HepG2 (cell line): ENCODE results near the gene QKI.

ENCODE experiments used
- DR1 ChIP-seq: sonication (generic); formaldehyde crosslinking; IDR thresholded peaks from 2 replicates; pipeline ENCODE4 v1.8.0; 2021; ENCODE audit warnings: mild to moderate bottlenecking, missing genetic modification reagents, inconsistent platforms
- EP300 ChIP-seq, 3 experiments: sonication (generic) in 1 of 3; formaldehyde crosslinking in 1 of 3; IDR thresholded peaks; 2 replicates each; pipeline versions ENCODE4 v1.5.1 to v1.6.1; 2011 to 2020; ENCODE audit warnings: low read depth in 2 of 3, low read length in 2 of 3, borderline replicate concordance in 1 of 3, improper control_type of control experiment in 1 of 3, mild to moderate bottlenecking in 1 of 3, missing genetic modification reagents in 1 of 3, moderate library complexity in 1 of 3
- FOSL1 ChIP-seq: sonication (generic); formaldehyde crosslinking; IDR thresholded peaks from 2 replicates; pipeline ENCODE4 v1.9.0; 2021; ENCODE audit warnings: missing genetic modification reagents, borderline replicate concordance
- GABPA ChIP-seq, 2 experiments: IDR thresholded peaks; 2 replicates each; pipeline ENCODE4 v1.6.1; 2011 to 2016; ENCODE audit warnings: low read depth in 2 of 2, low read length in 1 of 2, missing biosample characterization in 1 of 2, missing genetic modification characterization in 1 of 2
- JUNB ChIP-seq: sonication (generic); formaldehyde crosslinking; IDR thresholded peaks from 2 replicates; pipeline ENCODE4 v1.8.0; 2022; ENCODE audit warnings: missing genetic modification reagents, mild to moderate bottlenecking, borderline replicate concordance
- MAFK ChIP-seq, 2 experiments: IDR thresholded peaks in 1 of 2; conservative IDR thresholded peaks in 1 of 2; 2 replicates each; pipeline ENCODE4 v1.6.1; 2011; ENCODE audit warnings: improper control_type of control experiment in 2 of 2, low read length in 2 of 2
- TP53 ChIP-seq: sonication (generic); formaldehyde crosslinking; conservative IDR thresholded peaks from 2 replicates; pipeline ENCODE4 v1.4.0; 2020; ENCODE audit warnings: missing genetic modification reagents
- ZNF138 ChIP-seq: sonication (generic); formaldehyde crosslinking; IDR thresholded peaks from 2 replicates; pipeline ENCODE4 v1.5.0; 2020; ENCODE audit warnings: mild to moderate bottlenecking, low read depth, missing genetic modification reagents
- ZNF253 ChIP-seq: sonication (generic); formaldehyde crosslinking; IDR thresholded peaks from 2 replicates; pipeline ENCODE4 v1.8.0; 2022; ENCODE audit warnings: mild to moderate bottlenecking, missing genetic modification reagents, borderline replicate concordance

DNA sequence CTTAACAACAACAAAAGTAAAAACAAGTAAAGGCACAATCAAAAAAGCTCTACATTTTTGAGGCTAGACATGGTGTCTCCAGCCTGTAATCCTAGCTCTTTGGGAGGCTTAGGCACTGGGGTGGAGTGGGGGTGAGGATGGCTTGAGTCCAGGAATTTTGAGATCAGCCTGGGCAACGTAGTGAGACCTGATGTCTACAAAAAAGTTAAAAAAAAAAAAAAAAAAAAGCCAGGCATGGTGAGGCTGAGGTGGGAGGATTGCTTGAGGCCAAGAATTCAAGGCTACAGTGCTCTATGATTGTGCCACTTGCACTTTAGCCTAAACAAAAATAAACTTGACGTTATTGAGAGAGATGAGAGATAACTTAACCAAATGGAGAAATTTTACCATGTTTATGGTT lies 60.1 kb downstream of the QKI start:
- TF ChIP-seq ZNF253 (CRISPR knock-in tag) (no peak), EP300 (IDR thresholded peaks at IDR 0.05; ENCODE audit: low read depth in 2 of 2, low read length in 2 of 2) (no peak), EP300 (CRISPR knock-in tag; IDR thresholded peaks at IDR 0.05; ENCODE audit: borderline replicate concordance) (no peak), MAFK (conservative IDR thresholded peaks at IDR 0.05 in 1 of 2, IDR thresholded peaks at IDR 0.05 in 1 of 2; ENCODE audit: low read length in 2 of 2) (no peak), TP53 (CRISPR knock-in tag) (no peak), GABPA (IDR thresholded peaks at IDR 0.05; ENCODE audit: low read depth, low read length) (no peak), GABPA (CRISPR knock-in tag; IDR thresholded peaks at IDR 0.05; ENCODE audit: low read depth) (no peak), JUNB (CRISPR knock-in tag) (no peak), FOSL1 (CRISPR knock-in tag) (no peak), DR1 (no peak), ZNF138 (CRISPR knock-in tag) (no peak)
